ENCODE data around the gene ULK3.

The ULK3 gene

GRCh38 chr15:74799856-74800558, 42.9 kb downstream of the ULK3 start:
- Histone ChIP-seq H3K36me3 (ENCODE audit: control insufficient read depth in 2 of 2, insufficient read depth in 1 of 2, low read length in 2 of 2) (peaks cover 20 to 66% of the 10 kb centered on the region in 2 experiments; a peak in 2 of 3 replicates), H3K27ac (ENCODE audit: extremely low read depth, low read depth, low read length) (peak overlapping the region; percentile 20; the same call in 1 of the 2 replicates), H3K4me1 (ENCODE audit: control insufficient read depth, insufficient read depth, low read length) (no peaks in the 10 kb centered on the region), H3K9me3 (ENCODE audit: control insufficient read depth, insufficient read depth, low read depth, low read length) (no peaks in the 10 kb centered on the region), H3K4me3 (ENCODE audit: low read depth, low read length) (no peak overlapping the region)
- CTCF ChIA-PET: interaction anchor here (0.6 to 25.7 kb wide), 33 partner anchors 8 to 649 kb away, joined by 3 to 649 read pairs (median 4); partner anchors contain the start of gene CSK
- POLR2A ChIA-PET: interaction anchor here (1.0 kb wide), 1 partner anchor 12 kb away, joined by 3 read pairs; no protein-coding TSS in a partner anchor
- TF ChIP-seq ZNF169 (tag by site-specific recombination; IDR thresholded peaks at IDR 0.05) (no peak), ZNF626 (tag by site-specific recombination; IDR thresholded peaks at IDR 0.05) (no peak), ZFP3 (tag by site-specific recombination; IDR thresholded peaks at IDR 0.05; ENCODE audit: low read depth) (no peak), ZBTB26 (tag by site-specific recombination; optimal IDR thresholded peaks at IDR 0.05) (peak; percentile 19), ZBTB44 (tag by site-specific recombination; IDR thresholded peaks at IDR 0.05) (peak; percentile 32; the same call in 1 of the 2 replicates), YY1 (tag by site-specific recombination; IDR thresholded peaks at IDR 0.05) (no peak), ZNF837 (tag by site-specific recombination; IDR thresholded peaks at IDR 0.05) (no peak), TSHZ1 (tag by site-specific recombination; IDR thresholded peaks at IDR 0.05; ENCODE audit: borderline replicate concordance) (no peak), REPIN1 (tag by site-specific recombination; IDR thresholded peaks at IDR 0.05; ENCODE audit: low read depth) (no peak), ATF2 (tag by site-specific recombination; IDR thresholded peaks at IDR 0.05; ENCODE audit: low read depth) (peak; percentile 53; the same call in 1 of the 2 replicates), ZNF785 (tag by site-specific recombination; IDR thresholded peaks at IDR 0.05) (no peak), ZNF311 (tag by site-specific recombination; IDR thresholded peaks at IDR 0.05; ENCODE audit: borderline replicate concordance) (no peak), ZBTB10 (tag by site-specific recombination; IDR thresholded peaks at IDR 0.05) (peak; percentile 82; the same call in 1 of the 2 replicates), GLIS2 (tag by site-specific recombination; IDR thresholded peaks at IDR 0.05) (0 out of 2 replicates have a peak, but pooled peaks have one; percentile 12), ZNF10 (tag by site-specific recombination; IDR thresholded peaks at IDR 0.05) (0 out of 2 replicates have a peak, but pooled peaks have one; percentile 25), ZNF391 (tag by site-specific recombination; IDR thresholded peaks at IDR 0.05; ENCODE audit: borderline replicate concordance, low read depth) (peak; percentile 54; the same call in 1 of the 2 replicates), ZNF449 (tag by site-specific recombination; IDR thresholded peaks at IDR 0.05) (no peak), ZBTB17 (tag by site-specific recombination; IDR thresholded peaks at IDR 0.05) (peak; percentile 76), ZNF629 (tag by site-specific recombination; IDR thresholded peaks at IDR 0.05) (peak; percentile 81), ZNF148 (tag by site-specific recombination; IDR thresholded peaks at IDR 0.05; ENCODE audit: borderline replicate concordance) (no peak)
